ENCODE results near the gene CTDSP1.

The CTDSP1 gene, protein sequence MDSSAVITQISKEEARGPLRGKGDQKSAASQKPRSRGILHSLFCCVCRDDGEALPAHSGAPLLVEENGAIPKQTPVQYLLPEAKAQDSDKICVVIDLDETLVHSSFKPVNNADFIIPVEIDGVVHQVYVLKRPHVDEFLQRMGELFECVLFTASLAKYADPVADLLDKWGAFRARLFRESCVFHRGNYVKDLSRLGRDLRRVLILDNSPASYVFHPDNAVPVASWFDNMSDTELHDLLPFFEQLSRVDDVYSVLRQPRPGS

DNA sequence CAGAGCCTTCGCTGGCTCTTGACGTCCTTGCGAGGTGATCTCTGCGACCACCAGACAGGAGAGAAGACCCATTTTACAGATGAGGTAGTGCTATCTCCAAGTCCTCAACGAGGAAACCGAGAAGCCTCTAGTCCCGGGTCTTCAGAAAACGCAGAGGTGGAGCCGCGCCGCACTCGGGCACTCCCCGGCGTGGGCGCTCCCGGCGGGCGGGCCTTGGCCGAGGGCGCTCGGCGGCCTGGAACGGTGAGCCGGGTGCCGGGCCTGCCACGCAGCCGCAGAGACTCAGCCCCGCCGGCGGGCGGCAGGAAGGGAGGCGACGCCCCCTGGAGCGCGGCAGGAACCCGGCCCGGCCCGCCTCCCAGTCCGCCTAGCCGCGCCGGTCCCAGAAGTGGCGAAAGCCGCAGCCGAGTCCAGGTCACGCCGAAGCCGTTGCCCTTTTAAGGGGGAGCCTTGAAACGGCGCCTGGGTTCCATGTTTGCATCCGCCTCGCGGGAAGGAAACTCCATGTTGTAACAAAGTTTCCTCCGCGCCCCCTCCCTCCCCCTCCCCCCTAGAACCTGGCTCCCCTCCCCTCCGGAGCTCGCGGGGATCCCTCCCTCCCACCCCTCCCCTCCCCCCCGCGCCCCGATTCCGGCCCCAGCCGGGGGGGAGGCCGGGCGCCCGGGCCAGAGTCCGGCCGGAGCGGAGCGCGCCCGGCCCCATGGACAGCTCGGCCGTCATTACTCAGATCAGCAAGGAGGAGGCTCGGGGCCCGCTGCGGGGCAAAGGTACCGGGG, at the start of gene CTDSP1:
Gene CTDSP1, plus strand, starts transcription at position 478 of the 776 bp plus-strand sequence. Its CDS starts 223 bp downstream, at position 701.
- DNase-seq: peak; percentile 93 to 97

DNA sequence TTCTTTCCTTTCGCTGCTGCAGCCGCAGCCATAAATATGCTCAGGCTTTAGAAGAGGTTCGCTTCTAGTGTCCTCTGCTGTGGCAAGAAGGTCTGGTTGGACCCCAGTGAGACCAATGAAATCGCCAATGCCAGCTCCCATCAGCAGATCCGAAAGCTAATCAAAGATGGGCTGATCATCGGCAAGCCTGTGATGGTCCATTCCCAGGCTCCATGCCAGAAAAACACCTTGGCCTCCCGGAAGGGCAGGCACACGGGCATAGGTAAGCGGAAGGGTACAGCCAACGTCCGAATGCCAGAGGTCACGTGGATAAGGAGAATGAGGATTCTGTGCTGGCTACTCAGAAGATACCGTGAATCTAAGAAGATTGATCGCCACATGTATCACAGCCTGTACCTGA, 45.6 kb upstream of the CTDSP1 start:
- DNase-seq: no peak

DNA sequence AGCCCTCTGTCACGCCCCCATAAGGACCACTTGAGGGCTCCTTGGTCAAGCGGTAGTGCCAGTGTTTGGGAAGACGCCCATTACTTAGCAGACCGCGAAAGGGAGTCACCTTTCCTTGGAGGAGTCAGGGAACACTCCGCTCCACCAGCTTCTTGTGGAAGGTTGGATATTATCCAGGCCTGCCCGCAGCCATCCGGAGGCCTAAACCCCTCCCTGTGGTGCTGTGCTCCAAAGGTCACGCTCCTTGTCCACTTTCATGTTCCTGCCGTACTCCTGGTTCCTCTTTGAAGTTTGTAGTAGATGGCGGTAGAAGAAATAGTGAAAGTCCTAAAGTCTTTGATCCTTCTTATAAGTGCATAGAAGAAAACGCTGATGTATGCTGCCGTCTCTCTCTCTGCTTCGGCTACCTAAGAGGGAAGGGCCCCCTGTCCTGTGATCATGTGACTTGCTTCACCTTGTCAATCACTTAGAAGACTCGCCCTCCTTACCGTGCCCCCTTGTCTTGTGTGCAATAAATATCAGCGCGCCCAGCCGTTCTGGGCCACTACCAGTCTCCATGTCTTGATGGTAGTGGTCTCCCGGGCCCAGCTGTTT, 44.7 kb upstream of the CTDSP1 start:
- DNase-seq: no peak

DNA sequence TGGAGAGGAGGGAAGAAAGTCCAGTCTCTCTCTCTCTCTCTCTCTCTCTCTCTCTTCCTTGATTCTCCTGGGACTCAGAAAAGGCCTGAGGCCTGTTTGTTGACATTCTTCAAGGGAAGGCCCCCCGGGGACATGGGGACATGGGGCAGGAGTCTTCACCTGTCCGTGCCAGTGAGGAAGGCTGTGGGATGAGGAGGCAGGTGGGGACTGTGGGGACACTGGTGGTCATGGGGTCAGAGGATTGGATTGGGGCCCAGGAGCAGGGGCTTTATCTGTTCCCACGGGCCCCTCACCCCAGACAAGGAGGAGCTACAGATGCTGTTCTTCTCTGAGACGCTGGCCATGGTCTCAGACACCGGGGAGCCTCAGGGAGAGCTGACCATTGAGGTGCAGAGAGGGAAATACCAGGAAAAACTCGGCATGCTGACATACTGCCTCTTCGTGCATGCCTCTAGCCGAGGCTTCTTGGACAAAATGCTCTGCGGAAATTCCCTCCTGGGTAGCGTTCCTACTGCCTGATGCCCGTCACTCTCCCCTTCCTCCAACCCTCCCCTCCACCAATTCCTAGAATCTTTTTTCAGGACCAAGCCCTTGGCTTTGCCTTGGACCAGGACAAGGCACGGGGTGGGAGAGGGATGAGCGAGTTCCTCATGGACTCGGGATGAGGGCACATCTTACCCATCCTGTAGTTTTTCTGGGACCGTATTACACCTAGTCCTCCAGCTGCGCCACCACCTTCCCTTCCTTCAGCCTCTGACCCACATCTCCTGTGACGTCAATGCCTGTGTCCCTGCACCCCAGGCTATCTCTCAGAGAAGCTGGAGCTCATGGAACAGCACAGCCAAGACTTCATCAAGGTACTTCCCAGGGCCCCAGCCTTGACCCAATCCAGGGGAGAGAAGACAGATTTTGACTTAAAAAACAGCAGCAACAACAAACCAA, 42.2 kb upstream of the CTDSP1 start:
- DNase-seq: no peak

DNA sequence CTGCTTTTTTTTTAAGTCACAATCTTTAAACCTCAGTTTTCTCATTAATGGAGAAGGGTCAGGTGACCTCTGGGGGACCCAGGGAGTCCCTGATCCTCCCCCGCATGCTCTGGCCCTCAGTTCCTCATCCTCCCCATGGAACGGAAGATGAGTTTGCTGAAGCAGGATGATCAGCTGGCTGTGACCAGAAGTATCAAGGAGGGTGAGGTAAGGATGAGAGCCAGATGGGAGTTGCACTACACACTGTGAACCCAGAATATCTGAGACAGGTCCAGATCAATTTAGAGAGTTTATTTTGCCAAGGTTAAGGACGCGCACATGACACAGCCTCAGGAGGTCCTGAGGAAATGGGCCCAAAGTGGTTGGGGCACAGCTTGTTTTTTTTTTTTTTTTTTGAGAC, 39.2 kb upstream of the CTDSP1 start:
- peak; percentile 87 to 97 for DNase-seq

DNA sequence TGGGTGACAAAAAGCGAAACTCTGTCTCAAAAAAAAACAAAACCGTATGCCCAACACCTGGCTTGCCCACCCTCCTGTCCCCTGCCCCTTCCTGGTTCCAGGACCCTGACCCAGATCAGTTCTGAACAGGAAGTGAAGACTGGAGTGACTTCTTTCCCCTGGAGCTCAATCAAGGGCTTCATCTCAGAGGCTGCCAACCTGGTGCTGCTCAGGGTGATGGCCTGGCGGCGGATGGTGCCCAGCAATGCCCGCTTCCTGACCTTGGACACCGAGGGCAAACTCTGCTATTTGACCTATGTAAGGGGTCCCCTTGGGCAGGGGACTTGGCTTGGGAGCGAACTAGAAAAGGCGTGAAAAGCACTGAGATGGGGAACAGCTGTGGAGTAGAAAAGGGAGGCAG, 37.1 kb upstream of the CTDSP1 start:
- no peak for DNase-seq

DNA sequence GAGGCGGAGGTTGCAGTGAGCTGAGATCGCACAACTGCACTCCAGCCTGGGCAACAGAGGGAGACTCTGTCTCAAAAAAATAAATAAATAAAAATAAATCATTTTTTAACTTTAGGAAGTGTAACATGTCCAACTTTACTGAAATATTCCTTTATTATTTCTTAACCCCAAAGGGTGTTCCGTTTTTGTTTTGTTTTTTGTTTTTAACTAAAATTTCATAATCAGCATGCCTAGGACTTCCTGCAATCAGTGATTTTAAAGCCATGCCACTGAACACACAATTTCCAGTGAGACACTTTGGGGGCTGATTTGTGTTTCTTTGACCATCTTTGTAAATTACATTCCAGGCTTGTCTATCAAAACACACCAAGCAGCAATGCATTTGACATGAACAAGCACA, 35.9 kb upstream of the CTDSP1 start:
- DNase-seq: peak; percentile 59 to 62

DNA sequence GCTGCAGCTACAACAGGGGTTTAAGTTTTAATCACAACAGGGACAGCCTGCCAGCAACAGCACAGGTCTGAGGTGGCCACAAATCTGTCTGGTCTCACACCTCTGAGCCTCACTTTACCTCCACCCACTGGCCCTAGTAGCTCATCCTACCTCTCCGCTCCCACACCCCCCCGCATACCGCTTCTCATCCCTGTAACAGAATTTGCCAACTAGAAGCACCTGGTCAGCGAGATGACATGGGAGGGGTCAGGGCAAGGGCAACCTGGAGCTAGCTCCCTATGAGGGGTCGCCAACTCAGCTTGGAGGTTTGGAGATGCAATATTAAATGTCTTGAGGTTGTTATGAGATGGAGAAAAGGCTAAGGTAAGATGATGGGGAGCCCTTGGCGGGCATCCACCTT, 35.5 kb upstream of the CTDSP1 start:
- no peak for DNase-seq

DNA sequence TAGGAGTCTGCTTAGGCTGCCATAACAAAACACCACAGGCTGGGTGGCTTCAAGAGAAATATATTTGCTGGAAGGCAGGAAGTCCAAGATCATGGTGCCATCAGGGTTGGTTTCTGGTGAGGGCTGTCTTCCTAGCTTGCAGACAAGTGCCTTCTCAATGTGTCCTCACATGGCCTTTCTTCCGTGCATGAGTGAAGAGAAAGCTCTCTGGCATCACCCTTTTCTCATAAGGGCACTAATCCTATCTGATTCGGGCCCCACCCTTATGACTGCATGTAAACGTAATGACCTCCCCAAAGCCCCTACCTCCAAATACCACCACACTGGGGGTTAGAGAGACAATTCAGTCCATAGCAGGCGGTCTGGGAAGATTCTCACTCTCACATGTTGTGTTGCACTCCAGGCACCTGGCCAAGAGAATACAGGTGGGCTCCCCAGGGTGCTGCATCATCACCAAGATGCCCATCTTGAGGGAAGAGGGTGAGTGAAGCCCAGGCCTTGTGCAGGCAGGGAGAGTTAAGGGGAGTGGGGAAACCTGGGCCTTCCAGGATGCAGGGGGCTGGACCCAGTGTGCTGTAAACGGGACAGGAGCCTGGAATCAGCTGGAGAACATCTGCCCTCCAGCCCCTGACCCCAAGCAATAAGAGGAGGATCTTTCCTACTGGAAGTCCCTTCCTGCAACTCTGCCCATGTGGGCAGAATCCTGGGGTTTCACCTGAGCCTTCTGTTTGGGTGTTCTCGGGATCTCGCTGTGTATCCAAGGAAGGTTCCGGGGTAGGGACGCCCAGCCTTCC, 32.9 kb upstream of the CTDSP1 start:
- DNase-seq: no peak

DNA sequence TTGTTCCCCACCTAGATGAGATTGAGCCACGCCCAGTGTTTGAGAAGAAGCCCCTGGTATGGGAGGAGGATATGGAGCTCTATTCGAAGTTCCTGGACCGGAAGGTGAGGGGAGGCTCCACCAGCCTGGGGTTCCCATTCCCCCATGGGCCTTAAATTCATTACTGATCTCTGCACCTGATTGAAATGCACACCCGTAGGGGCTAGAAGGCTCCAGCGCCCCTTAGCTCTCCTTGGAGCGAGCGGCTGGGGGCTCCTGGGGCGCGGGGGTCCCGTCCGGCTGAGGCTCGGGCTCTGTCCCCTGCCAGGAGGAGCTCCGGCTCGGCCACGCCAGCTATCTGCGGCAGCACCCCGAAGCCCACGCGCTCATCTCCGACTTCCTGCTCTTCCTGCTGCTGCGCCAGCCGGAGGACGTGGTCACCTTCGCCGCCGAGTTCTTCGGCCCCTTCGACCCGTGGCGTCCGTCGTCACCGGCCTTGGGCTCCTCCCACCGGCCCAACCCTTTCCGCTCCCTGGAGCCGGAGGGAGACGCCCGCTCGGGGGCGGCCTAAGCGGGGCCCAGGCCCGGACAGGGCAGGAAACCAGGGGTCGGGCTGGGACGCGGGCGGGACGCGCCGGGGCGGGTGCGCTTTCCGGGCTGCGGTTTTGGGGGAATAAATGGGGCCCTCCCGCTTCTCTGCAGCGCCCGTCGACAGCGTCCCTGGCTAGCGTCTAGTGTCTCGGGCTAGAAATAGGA, 32.1 kb upstream of the CTDSP1 start:
- DNase-seq: peak; percentile 96 to 98

DNA sequence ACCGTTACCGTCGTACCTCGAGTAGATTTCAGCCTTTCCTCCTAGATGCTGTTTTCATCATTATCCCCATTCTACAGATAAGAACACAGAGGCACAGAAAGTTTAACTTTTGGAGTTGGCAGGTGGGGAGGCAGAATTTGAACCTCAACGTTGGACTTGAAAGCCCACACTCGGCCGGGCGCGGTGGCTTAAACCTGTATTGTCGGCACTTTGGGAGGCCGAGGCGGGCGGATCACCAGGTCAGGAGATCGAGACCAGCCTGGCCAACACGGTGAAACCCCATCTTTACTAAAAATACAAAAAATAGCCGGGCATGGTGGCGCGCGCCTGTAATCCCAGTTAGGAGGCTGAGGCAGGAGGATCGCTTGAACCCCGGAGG, 31.5 kb upstream of the CTDSP1 start:
- no peak for DNase-seq

DNA sequence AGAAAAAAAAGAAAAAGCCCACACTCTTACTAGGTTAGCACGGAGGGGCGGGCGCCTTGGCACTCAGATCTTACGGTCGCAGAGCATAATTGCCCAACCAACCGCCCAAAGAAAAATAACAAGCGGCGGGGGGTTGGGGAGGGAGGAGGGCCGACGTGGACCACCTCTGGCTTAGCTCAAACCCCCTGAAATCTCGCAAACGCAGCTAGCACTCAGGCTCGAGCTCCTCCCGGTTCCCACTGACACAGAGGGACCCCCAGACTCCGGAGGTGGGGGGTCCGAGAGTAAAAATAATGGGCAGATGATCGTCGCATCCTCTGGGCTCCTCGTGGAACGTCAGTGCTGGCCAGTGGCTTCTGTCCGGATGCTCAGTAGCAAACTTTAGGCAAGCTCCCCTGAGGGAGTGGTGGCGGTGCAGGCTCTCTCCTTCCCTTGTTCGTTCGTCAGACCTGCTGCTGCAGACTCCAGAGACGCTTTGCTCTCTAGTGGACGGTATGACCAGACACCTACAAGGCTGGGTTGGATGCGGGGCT, 31.0 kb upstream of the CTDSP1 start:
- DNase-seq: peak; percentile 30 to 35

DNA sequence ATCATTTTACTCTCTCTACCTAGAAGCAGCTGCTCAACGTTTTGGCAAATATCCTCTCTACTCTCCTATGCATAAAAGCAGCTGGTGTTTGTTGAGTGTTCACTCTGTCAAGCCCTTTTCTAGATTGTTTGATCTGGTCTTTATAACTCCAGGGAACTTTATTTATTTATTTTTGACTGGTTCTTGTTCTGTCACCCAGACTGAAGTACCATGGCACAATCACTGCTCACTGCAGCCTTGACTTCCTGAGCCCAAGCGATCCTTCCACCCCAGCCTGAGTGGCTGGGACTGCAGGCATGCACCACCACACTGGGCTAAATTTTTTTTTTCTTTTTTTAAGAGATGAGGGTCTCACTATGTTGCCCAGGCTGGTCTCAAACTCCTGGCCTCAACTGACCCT, 30.3 kb upstream of the CTDSP1 start:
- DNase-seq: peak; percentile 25 to 26

DNA sequence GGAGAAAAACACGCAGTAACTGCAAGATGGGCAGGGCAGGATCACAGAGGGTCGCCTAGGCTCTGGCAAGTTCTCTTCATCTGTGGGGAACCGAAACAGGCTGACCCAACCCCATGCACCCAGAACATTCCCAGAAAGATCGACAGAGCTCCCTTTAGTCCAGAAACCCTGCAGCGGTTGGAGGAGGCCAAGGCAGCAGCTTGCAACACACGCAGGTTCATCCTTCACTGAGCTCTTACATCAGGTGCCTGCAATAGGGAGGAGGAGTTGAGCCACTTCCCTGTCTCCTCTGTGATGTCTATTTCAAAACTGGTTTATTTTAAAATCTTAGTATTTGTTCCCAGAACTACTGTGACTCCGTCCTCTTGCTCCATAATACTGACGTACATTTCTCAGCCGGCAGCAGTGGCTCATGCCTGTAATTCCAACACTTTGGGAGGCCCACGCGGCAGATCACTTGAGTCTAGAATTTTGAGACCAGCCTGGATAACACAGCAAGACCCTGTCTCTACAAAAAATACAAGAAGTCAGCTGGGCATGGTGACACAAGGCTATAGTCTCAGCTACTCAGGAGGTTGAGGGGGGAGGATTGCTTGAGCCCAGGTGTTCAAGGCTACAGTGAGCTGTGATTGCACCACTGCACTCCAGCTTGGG, 29.1 kb upstream of the CTDSP1 start:
- DNase-seq: peak; percentile 97 to 99

DNA sequence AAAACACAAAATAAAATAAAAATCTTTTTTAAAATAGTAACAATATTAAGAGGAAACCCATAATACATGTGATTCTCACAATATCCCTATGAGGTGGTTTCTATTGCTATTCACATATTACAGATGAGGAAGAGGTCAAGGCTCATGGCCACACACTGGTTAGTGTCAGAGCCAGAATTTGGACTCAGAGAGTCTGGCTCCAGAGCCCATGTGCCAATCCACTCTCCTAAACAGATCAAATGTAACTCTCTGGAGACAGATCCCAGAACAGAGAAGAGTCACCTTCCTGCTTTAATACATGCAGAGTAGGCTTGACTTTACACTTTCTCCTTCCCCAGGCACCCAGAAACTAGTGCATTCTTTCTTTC, 27.7 kb upstream of the CTDSP1 start:
- peak; percentile 35 to 50 for DNase-seq

DNA sequence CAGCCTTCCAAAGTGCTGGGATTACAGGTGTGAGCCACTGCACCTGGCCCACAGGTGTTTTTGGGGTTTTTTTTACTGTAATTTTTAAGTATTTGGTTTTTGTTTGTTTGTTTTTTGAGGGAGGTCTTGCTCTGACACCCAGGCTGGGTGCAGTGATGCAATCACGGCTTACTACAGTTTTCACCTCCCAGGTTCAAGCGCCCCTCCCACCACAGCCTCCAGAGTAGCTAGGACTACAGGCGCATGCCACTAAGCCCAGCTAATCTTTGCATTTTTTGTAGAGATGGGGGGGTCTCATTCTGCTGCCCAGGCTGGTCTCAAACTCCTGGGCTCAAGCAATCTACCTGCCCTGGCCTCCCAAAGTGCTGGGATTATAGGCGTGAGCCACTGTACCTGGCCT, 24.9 kb upstream of the CTDSP1 start:
- DNase-seq: no peak

DNA sequence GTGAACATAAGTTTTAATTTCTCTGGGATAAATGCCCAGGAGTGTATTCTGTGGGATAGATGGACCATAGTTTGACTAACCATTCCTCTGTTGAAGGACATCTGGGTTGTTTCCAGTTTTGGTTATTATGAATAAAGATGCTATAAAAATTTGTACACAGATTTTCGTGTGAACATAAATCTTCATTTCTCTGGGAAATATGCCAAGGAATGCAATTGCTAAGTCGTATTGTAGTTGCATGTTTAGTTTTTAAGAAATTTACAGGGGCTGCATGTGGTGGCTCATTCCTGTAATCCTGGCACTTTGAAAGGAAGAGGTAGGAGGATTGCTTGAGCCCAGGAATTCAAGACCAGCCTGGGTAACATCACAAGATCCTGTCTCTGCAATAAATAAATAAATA, 24.5 kb upstream of the CTDSP1 start:
- peak in 1 of 2 donors; percentile 61 for DNase-seq

DNA sequence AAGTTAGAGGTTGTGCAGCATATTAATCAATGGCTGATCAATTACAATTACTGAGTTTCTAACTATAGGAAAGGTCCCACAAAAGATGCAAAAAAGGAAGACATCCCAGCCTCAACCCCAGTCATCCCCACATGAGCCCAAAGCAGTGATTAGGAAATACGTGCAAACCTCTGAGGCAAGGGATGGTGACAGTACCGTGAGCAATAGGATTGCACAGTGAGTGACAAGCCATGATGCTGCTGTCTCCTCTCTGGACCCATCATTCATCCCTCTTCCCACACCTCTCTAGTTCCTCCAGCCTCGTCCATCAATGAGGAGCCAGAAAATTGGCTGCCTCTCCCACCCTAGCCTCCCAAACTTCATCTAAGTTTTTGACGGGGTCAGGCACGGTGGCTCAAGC, 21.6 kb upstream of the CTDSP1 start:
- DNase-seq: peak; percentile 94 to 96

DNA sequence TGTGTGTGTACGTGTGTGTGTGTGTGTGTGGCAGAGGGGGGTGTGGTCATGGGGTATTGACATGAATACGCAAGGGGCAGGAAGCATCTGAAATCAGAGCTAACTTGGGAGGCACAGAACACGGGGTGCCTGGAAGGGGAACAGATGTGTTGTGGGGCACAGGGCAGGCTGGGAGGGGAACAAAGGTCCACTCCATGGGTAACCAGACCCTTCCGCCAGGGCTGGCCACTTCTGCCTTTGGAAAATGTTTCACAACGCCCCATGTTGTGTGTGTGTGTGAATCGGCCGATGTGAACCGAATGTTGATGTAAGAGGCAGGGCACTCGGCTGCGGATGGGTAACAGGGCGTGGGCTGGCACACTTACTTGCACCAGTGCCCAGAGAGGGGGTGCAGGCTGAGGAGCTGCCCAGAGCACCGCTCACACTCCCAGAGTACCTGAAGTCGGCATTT, 17.7 kb upstream of the CTDSP1 start, which contains the start of gene SLC11A1:
Gene SLC11A1, plus strand, starts transcription at position 358 of the 451 bp plus-strand sequence. CDS start 96 bp downstream, outside the sequence.
- DNase-seq: peak; percentile 92 to 95

DNA sequence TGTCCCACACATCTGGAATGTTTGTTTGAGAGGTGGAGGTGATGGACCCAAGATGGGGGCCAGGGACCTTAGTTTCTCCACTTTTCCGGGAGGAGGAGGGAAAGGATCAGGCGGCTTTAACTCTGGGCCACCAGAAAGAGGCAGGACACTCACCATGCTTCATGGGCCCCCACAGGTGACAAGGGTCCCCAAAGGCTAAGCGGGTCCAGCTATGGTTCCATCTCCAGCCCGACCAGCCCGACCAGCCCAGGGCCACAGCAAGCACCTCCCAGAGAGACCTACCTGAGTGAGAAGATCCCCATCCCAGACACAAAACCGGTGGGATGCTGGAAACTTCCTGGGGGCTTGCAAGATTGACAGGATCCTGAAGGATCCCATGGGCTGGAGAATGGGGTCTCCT, 16.9 kb upstream of the CTDSP1 start:
- DNase-seq: no peak
